Neural cell (in vitro differentiated cells): ENCODE results near the gene CPHXL2.

Source experiments
- CTCF ChIP-seq: fragments of 450-650 bp; IDR thresholded peaks from 2 replicates; pipeline ENCODE4 v1.5.1; 2014; ENCODE audit warnings: antibody characterized with exemption, mild to moderate bottlenecking, moderate library complexity; ENCODE audit not compliant: poor library complexity, severe bottlenecking
- EP300 ChIP-seq: fragments of 450-650 bp; conservative IDR thresholded peaks from 2 replicates; pipeline ENCODE4 v1.6.1; 2014; ENCODE audit warnings: antibody characterized with exemption, mild to moderate bottlenecking, moderate library complexity; ENCODE audit not compliant: poor library complexity, severe bottlenecking
- EZH2 ChIP-seq: fragments of 200-600, 300-800 bp; shearing (Covaris generic), sonication (generic); IDR thresholded peaks from 2 replicates; pipeline ENCODE4 v1.6.1; 2014; ENCODE audit warnings: antibody characterized with exemption, low read length, borderline replicate concordance, mild to moderate bottlenecking; ENCODE audit not compliant: insufficient read depth, poor library complexity, severe bottlenecking
- MXI1 ChIP-seq: fragments of 450-650 bp; conservative IDR thresholded peaks from 2 replicates; pipeline ENCODE4 v1.6.1; 2014; ENCODE audit warnings: antibody characterized with exemption, mild to moderate bottlenecking; ENCODE audit not compliant: poor library complexity, severe bottlenecking
- POLR2AphosphoS5 ChIP-seq: IDR thresholded peaks from 2 replicates; pipeline ENCODE4 v1.6.1; 2012
- RAD21 ChIP-seq: fragments of 450-650 bp; conservative IDR thresholded peaks from 2 replicates; pipeline ENCODE4 v1.6.1; 2014; ENCODE audit warnings: antibody characterized with exemption, mild to moderate bottlenecking, moderate library complexity
- REST ChIP-seq: IDR thresholded peaks from 2 replicates; pipeline ENCODE4 v1.6.1; 2012; ENCODE audit warnings: borderline replicate concordance
- SMC3 ChIP-seq: fragments of 450-650 bp; conservative IDR thresholded peaks from 2 replicates; pipeline ENCODE4 v1.6.1; 2014; ENCODE audit warnings: antibody characterized with exemption, mild to moderate bottlenecking, moderate library complexity; ENCODE audit not compliant: poor library complexity

GRCh38 chr16:75714661-75715060 is 37.9 kb upstream of the CPHXL2 start:
- no peak for TF ChIP-seq EZH2
- no peak for TF ChIP-seq SMC3
- no peak for TF ChIP-seq CTCF
- TF ChIP-seq REST = no peak
- no peak for TF ChIP-seq RAD21
- TF ChIP-seq POLR2AphosphoS5 = no peak
- no peak for TF ChIP-seq EP300
- TF ChIP-seq MXI1 = no peak
